GM21528 (cell line): ENCODE results near the gene RHOV.

Source experiments
- ATAC-seq: cut with Tn5 transposase; IDR thresholded peaks from one replicate; pipeline ENCODE4 v1.9.1; 2021; ENCODE audit warnings: mild to moderate bottlenecking, moderate library complexity; ENCODE audit not compliant: unreplicated experiment, low FRiP score

The RHOV gene

GRCh38 chr15:40873694-40874561 is at the start of gene RHOV:
Gene RHOV, minus strand, starts transcription at chr15:40874234. Its CDS starts 95 bp downstream, at chr15:40874139.
- no peak for ATAC-seq

- no peak for ATAC-seq
Measured at GRCh38 chr15:40923551-40923950, 49.5 kb upstream of the RHOV start.

- ATAC-seq: no peak
Measured at GRCh38 chr15:40922608-40923005, 48.6 kb upstream of the RHOV start.

- no peak for ATAC-seq
Measured at GRCh38 chr15:40921949-40922607, 48.0 kb upstream of the RHOV start.

- ATAC-seq: no peak
Measured at GRCh38 chr15:40918799-40919392, 44.9 kb upstream of the RHOV start.

- no peak for ATAC-seq
Measured at GRCh38 chr15:40918146-40918798, 44.2 kb upstream of the RHOV start.

GRCh38 chr15:40917585-40917984 is 43.6 kb upstream of the RHOV start:
- ATAC-seq: no peak

GRCh38 chr15:40915679-40916078 is 41.6 kb upstream of the RHOV start:
- no peak for ATAC-seq

- no peak for ATAC-seq
Measured at GRCh38 chr15:40915116-40915661, 41.2 kb upstream of the RHOV start.

GRCh38 chr15:40914486-40914885 is 40.5 kb upstream of the RHOV start:
- no peak for ATAC-seq

GRCh38 chr15:40914013-40914412 is 40.0 kb upstream of the RHOV start:
- ATAC-seq: no peak

GRCh38 chr15:40912478-40912877 is 38.4 kb upstream of the RHOV start:
- no peak for ATAC-seq

GRCh38 chr15:40911693-40912092 is 37.7 kb upstream of the RHOV start:
- ATAC-seq: no peak

- no peak for ATAC-seq
Measured at GRCh38 chr15:40911141-40911540, 37.1 kb upstream of the RHOV start.

- ATAC-seq: no peak
Measured at GRCh38 chr15:40909662-40910630, 35.9 kb upstream of the RHOV start.

- ATAC-seq: no peak
Measured at GRCh38 chr15:40908095-40908494, 34.1 kb upstream of the RHOV start.

- no peak for ATAC-seq
Measured at GRCh38 chr15:40906991-40907802, 33.2 kb upstream of the RHOV start.

GRCh38 chr15:40906091-40906990 is 32.3 kb upstream of the RHOV start:
- ATAC-seq: peak; percentile 76
